Activated CD4-positive, alpha-beta T cell treated with anti-CD3 and anti-CD28 coated beads, Interleukin-2, amount 50 U/mL, for 16 hours (primary cell): ENCODE results near the gene KL.

Source experiments
- DNase-seq: peaks from one replicate; pipeline ENCODE4 v3.0.0-alpha.2; 2020

The KL gene

GRCh38 chr13:33087790-33088189 lies 71.6 kb downstream of the KL start:
- DNase-seq, result no peak

- DNase-seq, result no peak
Observed at GRCh38 chr13:33089311-33089710, 73.1 kb downstream of the KL start.

DNA sequence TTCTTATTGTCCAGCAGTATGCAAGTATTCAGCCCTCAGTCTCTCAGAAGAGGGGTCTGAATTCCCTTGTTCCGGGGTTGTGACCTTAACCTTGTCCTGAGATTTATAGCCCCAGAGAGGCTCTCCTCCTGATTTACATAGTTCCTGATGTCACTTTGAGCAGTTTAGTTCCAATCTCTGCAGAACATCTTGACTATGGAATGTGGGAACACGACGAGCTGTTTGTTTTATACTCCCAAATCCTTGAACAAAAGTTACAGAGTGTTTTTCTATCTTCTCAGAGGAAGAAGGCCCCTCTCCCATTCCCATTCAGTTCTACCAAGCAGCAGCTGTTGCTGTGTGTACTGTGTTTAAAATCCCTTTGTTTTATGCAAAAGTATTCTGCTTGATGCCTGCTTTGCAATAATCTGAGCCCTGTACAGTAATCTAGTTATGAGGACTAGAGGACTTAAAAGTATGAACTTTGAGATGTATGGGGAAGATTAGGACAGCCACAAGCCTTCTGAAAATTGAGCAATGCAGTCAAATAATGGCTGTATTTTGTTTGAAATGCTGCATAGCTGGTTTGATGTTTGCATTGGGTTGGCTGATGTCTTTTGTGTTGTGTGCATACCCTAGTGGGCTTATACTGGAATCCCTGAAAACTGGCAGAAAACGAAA lies 74.7 kb downstream of the KL start:
- DNase-seq, result no peak

DNA sequence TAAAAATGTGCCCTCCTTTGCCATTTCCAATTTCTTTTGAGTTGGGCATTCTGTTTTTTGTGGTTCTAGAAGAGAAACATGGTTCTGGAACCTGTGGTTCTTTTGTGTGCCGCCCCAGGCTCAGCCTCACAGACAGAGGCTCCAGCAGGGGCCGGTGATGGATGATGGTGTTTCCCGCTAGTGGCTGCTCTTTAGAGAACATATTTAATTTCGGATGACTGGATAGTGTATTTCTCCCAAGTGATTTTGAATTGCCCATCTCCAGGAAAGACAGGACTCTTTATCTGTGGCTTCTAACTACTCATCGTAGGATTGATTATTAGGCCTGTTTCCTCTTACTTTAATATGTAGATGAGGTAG lies 75.2 kb downstream of the KL start:
- no peak for DNase-seq

- no peak for DNase-seq
Observed at GRCh38 chr13:33092073-33092987, 76.1 kb downstream of the KL start.

DNA sequence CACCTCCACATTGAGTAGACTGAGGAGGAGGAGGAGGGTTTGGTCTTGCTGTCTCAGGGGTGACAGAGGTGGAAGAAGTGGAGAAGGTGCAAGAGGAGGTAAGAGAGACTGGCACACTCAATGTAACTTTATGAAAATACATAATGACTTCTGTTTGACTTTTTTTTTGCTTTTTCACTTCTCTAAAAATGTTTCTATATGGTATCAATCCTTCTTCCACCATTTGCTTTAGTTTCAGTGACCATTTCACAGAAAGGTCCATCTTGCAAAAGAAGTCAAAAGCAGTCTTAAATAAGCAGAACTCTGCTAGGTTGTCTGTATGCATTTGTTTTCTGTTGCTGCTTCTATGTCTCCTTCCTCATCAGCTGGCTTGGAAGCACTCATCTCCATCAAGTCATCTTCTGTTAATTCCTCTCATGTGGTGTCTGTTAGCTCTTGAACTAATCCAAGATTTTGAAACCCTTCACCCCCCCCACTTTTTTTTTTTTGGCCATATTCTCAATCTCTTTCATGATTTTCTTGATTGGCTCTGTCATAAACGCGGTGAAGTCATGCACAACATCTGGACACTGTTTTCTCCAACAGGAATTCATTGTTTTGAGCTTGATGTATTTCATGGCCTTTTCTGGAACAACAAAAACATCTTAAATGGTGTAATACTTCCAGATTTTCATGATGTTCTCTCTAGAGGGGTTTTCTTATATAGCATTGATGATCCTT lies 80.8 kb downstream of the KL start:
- DNase-seq, result no peak

GRCh38 chr13:33099860-33100259 lies 83.6 kb downstream of the KL start:
- no peak for DNase-seq

- DNase-seq, result no peak
Observed at GRCh38 chr13:33100886-33101285, 84.7 kb downstream of the KL start.

- no peak for DNase-seq
Observed at GRCh38 chr13:33101835-33102234, 85.6 kb downstream of the KL start.

GRCh38 chr13:33103457-33103856 lies 87.2 kb downstream of the KL start:
- no peak for DNase-seq

DNA sequence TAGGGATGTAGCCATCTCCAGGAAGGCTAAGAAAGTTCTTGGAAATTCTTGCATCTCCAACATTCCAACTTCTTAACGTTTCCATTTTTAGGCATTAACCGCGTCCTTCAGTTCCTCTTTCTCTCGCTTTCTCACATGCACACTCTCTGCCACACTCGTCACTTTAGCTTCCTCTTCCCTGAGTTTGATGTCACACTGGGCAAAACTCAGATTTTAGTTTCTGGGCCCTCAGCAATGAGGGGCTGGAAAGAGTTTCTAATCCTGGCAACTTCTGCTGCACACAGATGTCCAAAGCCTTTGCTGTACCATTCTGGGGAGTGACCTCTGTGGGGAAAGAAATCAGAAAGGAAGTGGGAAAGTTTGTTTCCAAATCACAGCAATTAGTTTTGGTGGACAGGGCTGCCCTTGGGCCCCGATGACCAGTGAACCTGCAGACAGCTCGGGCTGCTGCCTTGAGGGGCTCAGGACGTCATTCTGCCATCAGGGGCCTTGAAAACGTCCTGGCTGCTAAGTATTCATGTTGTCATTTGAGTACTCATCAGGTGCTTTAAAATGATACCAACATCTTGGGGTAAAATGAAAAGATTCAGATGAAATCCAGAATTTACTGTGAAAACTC lies 89.3 kb downstream of the KL start:
- no peak for DNase-seq

GRCh38 chr13:33106656-33107360 lies 90.6 kb downstream of the KL start:
- DNase-seq, result no peak

DNA sequence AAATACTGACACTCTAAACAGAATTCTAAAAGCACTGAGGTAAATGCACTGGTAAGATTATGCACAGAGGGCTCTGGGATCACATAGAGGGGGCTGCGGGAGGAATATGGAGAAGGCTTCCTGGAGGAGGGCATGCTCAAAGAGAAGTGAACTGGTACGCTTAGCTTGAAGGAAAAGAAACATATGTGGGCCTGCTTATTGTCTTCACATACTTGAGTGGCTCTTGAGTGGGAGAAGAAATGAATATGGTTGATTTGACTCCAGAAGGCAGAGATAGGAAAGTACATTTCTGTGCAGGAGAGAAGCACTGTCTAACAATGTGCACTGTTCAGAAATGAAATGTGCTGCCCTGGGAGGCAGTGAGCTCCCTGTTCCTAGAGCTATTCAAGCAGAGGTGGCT lies 91.1 kb downstream of the KL start:
- no peak for DNase-seq

GRCh38 chr13:33108620-33109019 lies 92.4 kb downstream of the KL start:
- no peak for DNase-seq

GRCh38 chr13:33109271-33109697 lies 93.1 kb downstream of the KL start:
- no peak for DNase-seq

DNA sequence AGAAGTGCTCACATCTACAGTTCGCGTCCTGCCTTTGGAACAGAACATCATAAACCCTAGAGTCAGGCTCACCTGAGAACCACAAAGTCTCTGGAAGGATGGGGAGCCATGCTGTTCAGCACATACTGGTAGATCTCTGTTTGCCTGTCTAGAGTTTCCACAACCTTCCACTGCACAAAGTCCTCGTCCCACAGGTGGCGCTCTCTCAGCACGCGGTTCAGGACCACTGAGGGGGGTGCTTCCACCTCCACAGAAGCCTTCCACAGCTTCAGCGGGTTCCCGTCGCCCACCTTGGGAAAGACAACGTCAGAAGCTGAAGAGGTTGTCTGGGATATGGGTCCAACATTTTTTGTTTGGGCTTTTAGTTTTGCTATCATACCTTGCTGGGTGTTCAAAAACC lies 93.6 kb downstream of the KL start:
- no peak for DNase-seq

DNA sequence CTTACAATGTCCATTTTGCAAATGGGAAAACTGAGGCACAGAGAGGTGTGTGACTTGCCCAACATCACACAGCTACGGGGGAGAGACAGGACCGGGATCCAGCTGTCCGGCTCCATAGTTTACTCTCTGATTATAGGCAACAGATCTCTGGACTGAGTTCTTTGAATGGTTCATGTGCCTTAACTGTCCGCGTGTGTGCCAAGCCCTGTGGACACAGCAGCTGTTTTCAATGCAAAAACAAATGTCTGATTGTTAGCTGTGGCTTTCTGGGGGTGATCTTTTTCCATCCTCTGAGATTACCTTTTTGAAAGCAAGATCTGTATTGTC lies 94.1 kb downstream of the KL start:
- DNase-seq, result no peak

- no peak for DNase-seq
Observed at GRCh38 chr13:33110713-33111413, 94.6 kb downstream of the KL start.

DNA sequence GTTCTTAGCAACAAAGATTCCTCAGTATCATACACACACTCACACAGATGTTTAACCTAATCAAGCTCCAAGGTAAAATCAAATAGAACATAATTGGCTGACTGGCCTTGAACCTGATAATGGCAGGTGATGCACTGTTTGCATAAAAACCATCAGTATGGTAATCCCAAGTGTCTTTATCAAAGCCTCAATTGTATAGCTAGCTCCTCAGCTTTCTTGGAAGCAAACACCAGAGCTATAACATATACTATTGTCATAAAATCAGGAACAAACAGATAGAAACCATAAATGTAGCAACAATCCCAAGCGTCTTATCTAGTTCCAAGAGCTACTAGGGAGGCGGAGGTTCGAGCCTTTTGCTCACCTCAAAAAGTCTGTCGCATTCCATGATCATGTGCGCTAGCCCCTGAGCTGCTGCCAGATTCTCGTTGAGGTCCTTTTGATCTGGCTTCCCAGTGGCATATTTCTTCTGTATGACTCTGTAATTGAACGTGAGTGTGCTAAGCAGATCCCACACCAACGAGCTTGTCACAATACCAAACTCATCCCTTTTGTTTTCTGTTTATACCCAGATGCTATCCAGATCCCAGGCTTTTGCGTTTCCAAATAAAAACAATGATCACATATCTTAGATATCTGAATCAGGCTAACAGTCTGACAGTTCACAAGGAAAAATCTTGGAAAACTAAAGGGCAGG lies 95.3 kb downstream of the KL start:
- DNase-seq, result no peak

DNA sequence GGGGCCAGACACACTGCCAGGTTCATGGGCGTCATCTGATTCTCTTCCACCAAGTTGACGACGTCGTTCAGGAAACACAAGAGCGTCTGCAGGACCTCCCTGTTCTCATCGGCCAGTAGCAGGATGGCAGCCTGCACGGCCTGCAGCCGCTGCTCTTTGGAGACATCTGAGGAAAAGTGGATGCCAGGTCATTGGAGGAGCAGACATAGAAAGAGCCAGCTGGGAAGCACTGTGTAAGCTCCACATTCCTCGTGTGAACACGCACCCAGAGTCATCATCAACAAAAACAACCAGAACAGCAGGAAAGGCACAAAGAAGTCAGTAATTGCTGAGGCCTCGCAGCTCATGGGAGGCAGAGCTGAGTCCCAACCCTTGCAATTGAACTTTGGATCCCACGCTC lies 96.5 kb downstream of the KL start:
- no peak for DNase-seq

GRCh38 chr13:33114146-33114545 lies 97.9 kb downstream of the KL start:
- no peak for DNase-seq

DNA sequence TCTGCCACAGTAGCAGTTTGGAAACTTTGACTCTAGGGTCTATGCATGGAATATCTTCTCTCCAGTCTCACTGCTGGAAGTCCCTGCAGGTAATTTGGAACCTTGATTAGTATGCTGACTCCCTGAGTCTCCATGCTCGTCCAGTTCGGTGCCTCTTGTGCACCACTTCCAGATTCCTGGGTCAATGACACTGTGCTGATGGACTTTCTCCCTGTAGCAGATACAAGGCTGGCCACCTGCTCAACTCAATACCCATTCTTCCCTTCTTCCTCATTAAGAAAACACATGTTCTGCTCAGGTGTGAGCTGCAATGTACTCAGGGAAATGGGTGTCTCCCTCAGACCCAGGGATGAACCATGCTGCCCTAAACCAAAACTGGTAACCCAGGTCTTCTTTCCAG lies 99.1 kb downstream of the KL start:
- DNase-seq, result no peak
